ENCODE results near the gene KAZN. TPM values are rescaled to one million over a fixed set of nuclear protein-coding genes. Genes with fewer than 3 reads are reported as not detected.

KAZN gene
- total and polyA plus RNA-seq, 2 of the 8 experiments (the other 6 are each of a cell fraction or from before 2014, with no cell fraction given), result 3.7 to 11.8 TPM

GRCh38 chr1:14746393-14746792, 147.9 kb downstream of the KAZN start:
- Histone ChIP-seq H4K8ac (ENCODE audit: extremely low read depth, insufficient read depth, low read length) (no peak overlapping the region), H2BK20ac (ENCODE audit: low read length) (no peak overlapping the region), H3K9me3 (ENCODE audit: insufficient read depth in 2 of 2, low read depth in 1 of 2, low read length in 1 of 2) (no peaks in the 10 kb centered on the region), H3K23me2 (ENCODE audit: low read depth, low read length) (no peaks in the 10 kb centered on the region; the same call in 1 of the 2 replicates), H3K18ac (ENCODE audit: extremely low read depth, low read length) (no peak overlapping the region), H3K4me1 (replicated peaks in 1 of 4; ENCODE audit: control insufficient read depth in 3 of 4, insufficient read depth in 4 of 4, low read length in 3 of 4) (peaks cover 6 to 14% (median 10%) of the 10 kb centered on the region in 4 experiments; a peak in 5 of 7 replicates), H2BK120ac (replicated peaks; ENCODE audit: low read depth, low read length) (no peak overlapping the region), H3K9ac (replicated peaks in 1 of 4; ENCODE audit: extremely low read depth in 1 of 4, low read depth in 3 of 4, low read length in 3 of 4) (no peak overlapping the region), H3K56ac (replicated peaks; ENCODE audit: insufficient read length, low read depth, low read length) (no peak overlapping the region), H3K4me2 (ENCODE audit: insufficient read depth in 1 of 2, low read depth in 2 of 2, low read length in 2 of 2) (no peak overlapping the region), H3K27ac (ENCODE audit: low read depth, low read length) (no peak overlapping the region), H3K4me3 (ENCODE audit: extremely low read depth in 1 of 4, insufficient read depth in 2 of 4, low read depth in 3 of 4, low read length in 4 of 4) (no peak overlapping the region), H2BK5ac (ENCODE audit: low read depth, low read length) (no peak overlapping the region), H4K91ac (replicated peaks; ENCODE audit: insufficient read length, low read length) (no peak overlapping the region), H4K5ac (ENCODE audit: insufficient read length, low read depth, low read length) (no peak overlapping the region), H3K79me1 (ENCODE audit: low read depth, low read length) (no peaks in the 10 kb centered on the region), H2BK15ac (ENCODE audit: low read length) (no peak overlapping the region), H4K20me1 (replicated peaks in 1 of 2; ENCODE audit: control insufficient read depth in 1 of 2, insufficient read depth in 2 of 2, low read length in 2 of 2) (no peaks in the 10 kb centered on the region), H3K4ac (replicated peaks; ENCODE audit: insufficient read length, low read depth, low read length) (no peak overlapping the region), H2AFZ (ENCODE audit: low read length) (no peak overlapping the region), H3K14ac (ENCODE audit: insufficient read length) (no peak overlapping the region), H3K36me3 (ENCODE audit: control insufficient read depth in 2 of 4, insufficient read depth in 4 of 4, low read length in 3 of 4) (no peaks in the 10 kb centered on the region), H3K79me2 (ENCODE audit: control insufficient read depth in 1 of 2, insufficient read depth in 2 of 2, low read length in 2 of 2) (no peaks in the 10 kb centered on the region), H2AK5ac (ENCODE audit: low read depth, low read length) (peak overlapping the region; percentile 68; the same call in 1 of the 2 replicates), H3K27me3 (replicated peaks in 1 of 4; ENCODE audit: control insufficient read depth in 3 of 4, extremely low read depth in 1 of 4, insufficient read depth in 3 of 4, low read length in 3 of 4) (no peaks in the 10 kb centered on the region), H2BK12ac (ENCODE audit: low read depth, low read length) (no peak overlapping the region), H3K23ac (ENCODE audit: insufficient read length) (no peak overlapping the region)
- CTCF ChIA-PET (ENCODE audit: partially characterized antibody), result interaction anchor here (0.8 to 2.7 kb wide), 2 partner anchors 33 to 41 kb away, joined by 3 to 6 read pairs; no protein-coding TSS in a partner anchor
- DNase-seq (ENCODE audit: low read depth in 1 of 2, low spot score in 2 of 2), result no peak
- POLR2A ChIA-PET (ENCODE audit: partially characterized antibody), result no interaction called here
- no peak for TF ChIP-seq BACH1 (IDR thresholded peaks at IDR 0.05; ENCODE audit: low read length)
- 0 out of 2 replicates have a peak, but pooled peaks have one; percentile 35 for TF ChIP-seq TEAD4 (IDR thresholded peaks at IDR 0.05; ENCODE audit: low read depth, low read length)
- WGBS, 2 experiments (ENCODE audit: extremely low coverage in 1 of 2, insufficient coverage in 1 of 2, insufficient read length in 1 of 2, insufficient replicate concordance in 2 of 2, low coverage in 1 of 2, low lambda C conversion rate in 2 of 2, missing lambda C conversion rate in 1 of 2), result 89% methylated on average over 4 of the region's 4 CpGs; no CpG with 5 or more reads in 1 of the 2 experiments
- no peak for FAIRE-seq
